GM12874 (cell line): Measurements from ENCODE around the gene CDK9.

Experiments
- CTCF ChIP-seq: IDR thresholded peaks from 2 replicates; pipeline ENCODE4 v1.5.1; 2011; ENCODE audit warnings: low read depth, mild to moderate bottlenecking, control low read depth, low read length, moderate library complexity; ENCODE audit not compliant: insufficient read depth

Gene CDK9

GRCh38 chr9:127777368-127777980 lies 8.4 kb upstream of the CDK9 start:
- no peak for TF ChIP-seq CTCF

- TF ChIP-seq CTCF = no peak
These were observed 7.3 kb upstream of the CDK9 start, which contains the start of gene SH2D3C for GRCh38 chr9:127778280-127779135. TSS of gene SH2D3C (minus strand) at chr9:127778666. CDS start at chr9:127778627, 39 bp downstream.

GRCh38 chr9:127779136-127779981 lies 6.5 kb upstream of the CDK9 start:
- TF ChIP-seq CTCF = no peak

- TF ChIP-seq CTCF = no peak
These were observed 5.5 kb upstream of the CDK9 start for GRCh38 chr9:127780126-127780885.

GRCh38 chr9:127781806-127782205 lies 4.0 kb upstream of the CDK9 start:
- TF ChIP-seq CTCF = no peak

- no peak for TF ChIP-seq CTCF
These were observed 2.5 kb upstream of the CDK9 start for GRCh38 chr9:127783111-127784008.
